HG03521 (cell line): ENCODE measurements around the gene RUVBL2.

ENCODE experiments used
- ATAC-seq: cut with Tn5 transposase; IDR thresholded peaks from one replicate; pipeline ENCODE4 v1.9.1; 2021; ENCODE audit warnings: mild to moderate bottlenecking, moderate library complexity; ENCODE audit not compliant: unreplicated experiment

RUVBL2 gene

DNA sequence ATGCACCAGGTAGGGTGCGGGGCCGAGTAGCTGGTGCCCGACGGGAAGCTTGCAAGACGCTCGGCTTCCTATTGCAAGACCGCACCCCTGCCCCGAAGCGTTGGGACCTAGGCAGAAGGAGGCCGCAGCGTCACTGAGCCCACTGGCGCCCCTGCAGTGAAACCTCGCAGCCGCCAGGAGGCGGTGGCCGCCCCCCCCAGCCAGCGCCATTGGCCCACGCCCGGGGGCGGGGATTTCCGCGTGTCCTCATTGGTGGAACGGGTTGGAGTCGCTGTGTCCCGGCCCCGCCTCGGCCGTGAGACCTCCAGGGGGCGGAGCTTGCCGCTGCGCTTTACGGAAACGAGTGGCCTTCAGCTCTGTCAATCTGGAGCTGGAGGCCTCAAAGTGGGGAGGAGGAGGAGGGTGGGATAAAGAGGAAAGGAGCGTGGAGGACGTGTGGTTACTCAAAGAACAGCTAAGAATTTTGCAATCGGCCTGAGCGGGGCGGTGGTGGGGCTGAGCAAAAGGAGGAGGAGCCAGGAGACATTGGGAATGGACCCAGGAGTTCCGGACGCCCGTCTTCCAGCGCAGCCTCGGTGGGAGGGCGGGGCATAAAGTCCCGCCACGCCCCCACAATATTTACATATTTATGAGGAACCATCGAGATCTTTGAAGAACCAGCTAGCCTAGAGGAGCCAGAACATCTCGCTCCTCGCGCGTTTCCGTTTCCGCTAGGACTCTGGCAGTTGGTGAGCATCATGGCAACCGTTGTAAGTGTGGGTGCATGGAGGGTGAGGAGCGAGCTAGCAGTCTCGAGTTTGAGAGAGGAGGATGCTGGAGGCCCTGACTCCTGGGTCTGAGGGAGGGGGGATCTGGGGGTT lies at the start of gene RUVBL2, which contains the start of gene GYS1:
Gene RUVBL2 (plus strand): TSS at position 713 of the 860 bp plus-strand sequence. CDS start 25 bp downstream, at position 738.
Gene GYS1 (minus strand): TSS at position 135 of the 860 bp plus-strand sequence. CDS start 197 bp downstream, outside the sequence.
- ATAC-seq, result peak; percentile 85

DNA sequence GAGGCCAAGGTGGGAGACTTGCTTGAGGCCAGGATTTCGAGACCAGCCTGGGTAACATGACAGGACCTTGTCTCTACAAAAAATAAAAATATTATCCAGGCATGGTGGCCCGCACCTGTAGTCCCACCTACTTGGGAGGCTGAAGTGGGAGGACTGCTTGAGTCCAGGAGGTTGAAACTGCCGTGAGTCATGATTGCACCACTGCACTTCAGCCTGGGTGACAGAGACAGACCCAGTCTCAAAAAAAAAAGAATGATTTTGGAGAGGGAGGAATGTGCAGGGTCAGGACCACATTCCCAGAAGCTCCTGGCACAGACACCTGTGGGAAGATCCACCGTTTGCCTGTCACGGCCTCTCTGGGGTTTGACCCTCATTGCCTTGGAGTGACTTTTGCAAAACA lies 48.3 kb upstream of the RUVBL2 start:
- no peak for ATAC-seq

DNA sequence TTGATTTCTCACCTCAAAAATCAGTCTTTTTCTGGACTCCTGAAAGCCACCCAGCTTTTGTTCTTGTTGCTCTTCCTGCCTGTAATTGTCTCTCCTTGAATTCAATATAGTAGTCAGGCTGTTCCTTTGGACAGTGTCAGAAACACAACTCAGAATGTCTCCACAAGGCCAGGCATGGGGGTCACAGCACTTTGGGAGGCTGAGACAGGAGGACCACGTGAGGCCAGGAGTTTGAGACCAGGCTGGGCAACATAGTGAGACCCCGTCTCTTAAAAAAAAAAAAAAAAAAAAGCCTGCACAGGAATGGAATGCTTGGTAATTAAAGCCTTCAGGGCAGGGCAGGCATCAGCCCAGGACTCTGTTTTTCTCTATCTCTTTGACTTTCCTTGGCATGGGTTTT lies 47.9 kb upstream of the RUVBL2 start:
- no peak for ATAC-seq

DNA sequence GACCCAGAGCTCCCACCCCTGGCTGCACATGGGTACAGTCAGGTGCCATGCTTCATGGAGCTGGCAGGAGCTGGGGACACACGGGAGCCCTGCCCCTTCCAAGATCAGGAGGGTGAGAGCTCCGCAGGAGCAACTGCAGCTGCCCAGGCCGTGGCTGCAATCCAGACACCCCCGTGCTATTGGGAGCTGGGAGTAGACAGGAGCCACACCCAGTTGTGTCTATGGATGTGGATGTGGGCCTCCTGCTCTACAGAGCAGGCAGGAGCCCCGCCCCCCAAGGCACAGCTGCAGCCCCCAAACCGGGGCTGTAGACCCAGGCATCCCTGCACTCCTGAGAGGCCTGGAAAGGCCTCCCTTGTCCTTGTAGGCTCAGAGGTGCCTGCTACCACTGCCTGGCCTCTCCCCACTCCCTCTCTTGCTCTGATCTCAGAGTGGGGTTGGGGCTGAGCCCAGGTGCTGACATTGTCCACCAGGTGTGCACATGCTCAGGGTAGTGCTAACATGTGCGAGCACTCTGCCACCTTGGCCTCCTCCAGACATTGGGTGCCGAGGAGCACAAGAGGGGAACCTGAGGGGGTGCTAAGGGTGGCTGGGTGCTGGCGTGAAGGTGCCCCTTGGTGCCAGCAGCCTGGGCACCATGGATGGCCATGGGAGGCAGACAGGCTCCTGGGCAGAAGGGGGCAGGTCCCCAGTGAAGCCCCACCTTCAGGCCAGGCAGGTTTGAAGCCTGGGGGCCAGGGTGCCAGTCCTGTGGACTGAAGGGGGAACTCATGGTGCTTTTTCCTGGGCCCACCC lies 47.0 kb upstream of the RUVBL2 start:
- no peak for ATAC-seq

DNA sequence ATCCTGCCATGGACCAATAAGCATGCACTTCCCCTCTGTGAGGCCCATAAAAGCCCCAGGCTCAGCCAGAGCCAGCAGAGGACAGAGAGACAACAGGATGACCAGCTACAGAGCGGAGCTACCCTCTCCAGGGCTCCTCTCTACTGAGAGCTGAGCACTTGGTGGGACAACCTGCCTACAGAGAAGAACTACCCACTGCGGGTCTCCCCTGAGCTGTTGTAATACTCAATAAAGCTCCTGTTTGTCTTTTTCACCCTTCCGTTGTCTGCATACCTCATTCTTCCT lies 46.5 kb upstream of the RUVBL2 start:
- ATAC-seq, result no peak

DNA sequence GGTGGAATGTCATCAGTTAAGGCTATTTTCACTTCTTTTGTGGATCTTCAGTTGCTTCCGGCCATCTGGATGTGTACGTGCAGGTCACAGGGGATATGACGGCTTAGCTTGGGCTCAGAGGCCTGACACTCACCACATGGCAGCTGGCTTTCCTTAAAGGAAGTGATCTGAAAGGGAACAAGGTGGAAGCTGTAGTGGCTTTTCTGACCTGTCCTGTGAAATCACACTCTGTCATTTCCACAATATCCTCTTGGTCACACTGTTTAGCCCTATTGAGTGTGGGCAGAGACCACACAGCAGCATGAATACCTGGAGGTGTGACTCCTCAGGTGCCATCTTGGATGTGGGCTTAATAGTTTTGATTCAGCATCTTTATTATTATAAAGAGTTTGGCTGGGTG lies 43.5 kb upstream of the RUVBL2 start:
- ATAC-seq, result no peak

DNA sequence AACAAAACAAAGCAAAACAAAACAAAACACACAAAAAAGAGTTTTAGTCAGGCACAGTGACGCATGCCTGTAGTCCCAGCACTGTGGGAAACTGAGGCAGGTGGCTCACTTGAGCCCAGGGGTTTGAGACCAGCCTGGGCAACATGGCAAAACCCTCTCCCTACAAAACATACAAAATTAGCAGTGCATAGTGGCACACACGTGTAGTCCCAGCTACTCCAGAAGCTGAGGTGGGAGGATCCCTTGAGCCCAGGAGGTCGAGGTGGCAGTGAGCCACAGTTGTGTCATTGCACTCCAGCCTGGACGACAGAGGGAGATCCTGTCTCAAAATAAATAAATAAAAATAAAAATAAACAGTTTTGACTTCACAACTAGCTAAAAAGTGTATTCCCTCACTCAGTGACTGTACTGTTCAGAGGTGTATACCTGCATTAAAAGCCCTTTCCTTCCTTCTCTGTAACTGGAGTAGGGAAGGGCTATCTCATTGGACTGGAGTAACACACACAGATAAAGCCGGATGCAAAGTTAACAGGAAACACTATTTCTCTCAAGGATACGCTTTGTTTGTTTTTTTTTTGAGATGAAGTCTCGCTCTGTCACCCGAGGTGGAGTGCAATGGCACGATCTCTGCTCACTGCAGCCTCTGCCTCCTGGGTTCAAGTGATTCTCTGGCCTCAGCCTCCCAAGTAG lies 42.7 kb upstream of the RUVBL2 start:
- ATAC-seq, result no peak

DNA sequence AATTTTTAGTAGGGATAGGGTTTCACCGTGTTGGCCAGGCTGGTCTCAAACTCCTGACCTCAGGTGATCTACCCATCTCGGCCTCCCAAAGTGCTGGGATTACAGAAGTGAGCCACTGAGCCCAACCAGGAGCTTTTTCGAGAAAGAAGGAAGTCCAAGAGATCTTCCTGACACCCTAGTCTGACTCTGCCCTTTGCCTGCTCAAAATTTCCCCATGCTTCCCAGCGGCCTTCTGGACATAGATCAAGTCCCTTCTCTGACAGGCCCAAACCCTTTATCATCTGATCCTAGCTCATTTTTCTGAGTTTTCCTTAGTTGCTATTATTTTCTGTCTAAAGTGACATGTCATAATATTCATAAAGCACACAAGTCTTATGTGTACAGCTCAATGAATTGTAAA lies 40.5 kb upstream of the RUVBL2 start:
- ATAC-seq, result no peak

DNA sequence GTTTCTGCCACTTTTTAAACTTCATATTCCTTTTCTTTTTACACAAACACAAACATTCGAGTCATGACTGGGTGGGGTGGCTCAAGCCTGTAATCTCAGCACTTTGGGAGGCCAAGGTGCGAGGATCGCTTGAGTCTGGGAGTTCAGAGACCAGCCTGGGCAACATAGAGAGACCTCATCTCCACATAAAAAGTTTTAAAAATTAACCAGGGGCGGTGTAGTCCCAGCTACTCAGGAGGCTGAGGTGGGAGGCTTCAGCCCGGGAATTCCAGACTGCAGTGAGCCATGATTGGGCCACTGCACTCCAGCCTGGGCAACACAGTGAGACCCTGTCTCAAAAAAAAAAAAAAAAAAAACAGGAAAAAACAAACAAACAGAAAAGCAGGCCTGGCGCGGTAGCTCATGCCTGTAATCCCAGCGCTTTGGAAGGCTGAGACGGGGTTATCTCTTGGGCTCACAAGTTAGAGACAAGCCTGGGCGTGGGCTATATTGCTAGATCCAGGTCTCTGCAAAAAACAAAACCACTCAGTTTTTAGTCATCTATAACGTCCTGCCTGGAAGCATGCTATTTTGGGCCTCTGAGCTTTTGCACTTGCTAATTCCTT lies 39.6 kb upstream of the RUVBL2 start:
- no peak for ATAC-seq

DNA sequence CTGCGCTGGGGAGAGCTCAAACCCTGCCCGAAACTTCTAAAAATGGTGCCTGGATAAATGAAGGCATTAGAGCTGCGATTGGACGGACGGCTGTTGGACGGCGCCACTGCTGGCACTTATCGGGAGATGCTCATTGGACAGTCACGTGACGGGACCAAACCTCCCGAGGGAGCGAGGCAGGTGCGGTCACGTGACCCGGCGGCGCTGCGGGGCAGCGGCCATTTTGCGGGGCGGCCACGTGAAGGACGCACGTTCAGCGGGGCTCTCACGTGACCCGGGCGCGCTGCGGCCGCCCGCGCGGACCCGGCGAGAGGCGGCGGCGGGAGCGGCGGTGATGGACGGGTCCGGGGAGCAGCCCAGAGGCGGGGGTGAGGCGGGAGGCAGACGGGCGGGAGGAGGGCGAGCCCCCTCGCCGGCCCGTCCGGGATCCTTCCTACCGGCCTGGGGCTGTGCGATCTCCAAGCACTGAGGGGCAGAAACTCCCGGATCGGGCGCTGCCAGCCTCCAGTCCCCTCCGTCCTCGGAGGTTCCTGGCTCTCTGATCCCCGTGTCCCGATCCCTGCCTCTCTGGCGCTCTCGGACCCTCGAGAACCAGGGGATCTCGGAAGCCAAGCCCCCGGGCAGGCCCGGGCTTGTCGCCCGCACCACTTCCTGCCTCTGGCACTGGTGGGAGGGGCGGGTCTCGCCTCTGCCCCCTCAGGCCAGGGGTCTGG lies 38.9 kb upstream of the RUVBL2 start, which contains the start of gene BAX:
Gene BAX (plus strand): TSS at position 281 of the 713 bp plus-strand sequence. CDS start 54 bp downstream, at position 335.
- ATAC-seq, result peak; percentile 97

DNA sequence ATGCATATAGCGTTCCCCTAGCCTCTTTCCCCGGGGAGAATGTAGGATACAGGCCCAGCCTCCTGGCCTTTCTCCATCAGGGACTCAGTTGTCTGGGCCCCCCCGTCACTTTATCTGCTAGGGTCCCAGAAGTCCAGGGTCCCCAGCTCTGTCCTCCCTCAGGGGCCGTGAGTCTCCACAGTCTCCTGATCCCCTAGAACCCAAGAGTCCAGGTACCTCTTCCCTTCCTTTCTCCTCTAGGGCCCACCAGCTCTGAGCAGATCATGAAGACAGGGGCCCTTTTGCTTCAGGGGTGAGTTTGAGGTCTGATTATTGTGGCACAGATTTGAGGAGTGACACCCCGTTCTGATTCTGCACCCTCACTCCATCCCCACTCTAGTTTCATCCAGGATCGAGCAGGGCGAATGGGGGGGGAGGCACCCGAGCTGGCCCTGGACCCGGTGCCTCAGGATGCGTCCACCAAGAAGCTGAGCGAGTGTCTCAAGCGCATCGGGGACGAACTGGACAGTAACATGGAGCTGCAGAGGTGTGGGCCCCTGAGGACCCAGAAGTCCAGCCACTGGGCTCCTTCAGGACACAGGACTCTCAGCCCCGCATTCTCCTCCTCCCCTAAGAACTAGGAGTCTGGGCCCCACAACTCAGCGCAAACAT lies 38.3 kb upstream of the RUVBL2 start:
- ATAC-seq, result no peak

DNA sequence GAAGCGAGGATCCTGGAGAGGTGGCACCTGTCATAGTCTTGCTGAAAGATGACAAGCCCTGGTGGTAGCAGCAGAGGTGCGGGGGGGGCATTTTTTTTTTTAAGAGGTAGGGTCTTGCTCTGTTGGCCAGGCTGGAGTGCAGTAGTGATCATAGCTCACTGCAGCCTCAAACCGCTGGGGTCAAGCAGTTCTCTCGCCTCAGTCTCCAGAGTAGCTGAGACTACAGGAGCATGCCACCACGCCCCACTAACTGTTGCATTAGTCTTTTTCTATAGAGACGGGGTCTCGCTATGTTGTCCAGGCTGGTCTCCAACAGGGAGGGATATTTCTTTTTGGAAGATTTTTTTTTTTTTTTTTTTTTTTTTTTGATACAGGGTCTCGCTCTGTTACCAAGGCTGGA lies 35.7 kb upstream of the RUVBL2 start:
- no peak for ATAC-seq

DNA sequence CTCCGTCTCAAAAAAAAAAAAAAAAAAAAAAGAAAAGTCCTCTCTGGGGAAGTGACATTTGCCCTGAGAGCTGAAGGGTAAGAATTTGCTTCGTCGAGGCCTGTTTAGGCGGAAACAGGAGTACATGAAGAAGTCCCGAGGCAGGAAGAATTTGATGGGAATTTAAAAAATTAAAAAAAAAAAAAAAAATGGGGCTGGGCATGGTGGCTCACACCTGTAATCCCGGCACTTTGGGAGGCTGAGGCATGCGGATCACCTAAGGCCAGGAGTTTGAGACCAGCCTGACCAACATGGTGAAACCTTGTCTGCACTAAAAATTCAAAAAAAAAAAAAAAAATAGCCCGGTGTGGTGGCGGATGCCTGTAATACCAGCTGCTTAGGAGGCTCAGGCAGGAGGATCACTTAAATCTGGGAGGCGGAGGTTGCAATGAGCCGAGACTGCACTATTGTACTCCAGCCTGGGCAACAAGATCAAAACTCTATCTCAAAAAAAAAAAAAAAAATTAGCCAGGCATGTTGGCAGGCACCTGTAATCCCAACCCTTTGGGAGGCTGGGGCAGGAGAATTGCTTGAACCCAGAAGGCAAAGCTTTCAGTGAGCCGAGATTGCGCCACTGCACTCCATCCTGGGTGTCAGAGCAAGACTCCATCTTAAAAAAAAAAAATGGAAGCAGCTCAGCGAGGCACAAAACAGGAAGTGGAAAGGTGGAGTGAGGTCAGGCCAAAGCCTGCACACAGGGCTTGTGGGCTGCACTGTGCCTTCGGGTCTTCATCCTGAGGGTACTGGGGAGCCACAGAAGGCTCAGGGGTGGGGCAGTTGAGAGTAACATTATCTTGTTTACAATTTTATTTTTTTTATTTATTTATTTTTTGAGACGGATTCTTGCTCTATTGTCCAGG lies 34.1 kb upstream of the RUVBL2 start:
- ATAC-seq, result no peak

DNA sequence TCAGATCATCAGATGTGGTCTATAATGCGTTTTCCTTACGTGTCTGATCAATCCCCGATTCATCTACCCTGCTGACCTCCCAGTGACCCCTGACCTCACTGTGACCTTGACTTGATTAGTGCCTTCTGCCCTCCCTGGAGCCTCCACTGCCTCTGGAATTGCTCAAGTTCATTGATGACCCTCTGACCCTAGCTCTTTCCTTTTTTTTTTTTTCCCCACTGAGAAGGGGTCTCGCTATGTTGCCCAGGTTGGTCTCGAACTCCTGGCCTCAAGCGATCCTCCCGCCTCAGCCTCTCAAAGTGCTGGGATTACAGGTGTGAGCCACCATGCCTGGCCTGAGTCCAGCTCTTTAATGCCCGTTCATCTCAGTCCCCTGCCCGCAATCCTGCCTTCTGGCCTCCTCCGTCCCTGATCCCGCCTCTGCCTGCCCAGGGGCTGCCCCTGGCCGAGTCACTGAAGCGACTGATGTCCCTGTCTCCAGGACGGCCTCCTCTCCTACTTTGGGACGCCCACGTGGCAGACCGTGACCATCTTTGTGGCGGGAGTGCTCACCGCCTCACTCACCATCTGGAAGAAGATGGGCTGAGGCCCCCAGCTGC lies 32.5 kb upstream of the RUVBL2 start:
- no peak for ATAC-seq

DNA sequence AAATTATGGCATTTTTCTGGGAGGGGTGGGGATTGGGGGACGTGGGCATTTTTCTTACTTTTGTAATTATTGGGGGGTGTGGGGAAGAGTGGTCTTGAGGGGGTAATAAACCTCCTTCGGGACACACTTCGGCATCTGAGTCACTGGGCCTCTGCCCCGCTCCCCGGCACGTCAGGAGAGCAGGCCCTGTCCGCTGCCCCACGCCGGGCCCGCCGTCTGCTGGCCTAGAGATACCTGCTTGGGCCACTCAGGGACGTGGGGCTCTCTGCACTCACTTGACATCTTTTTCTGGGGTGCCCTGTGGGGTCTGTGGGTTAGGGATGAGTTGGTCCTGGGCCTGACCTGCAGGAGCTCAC lies 32.0 kb upstream of the RUVBL2 start:
- ATAC-seq, result no peak

DNA sequence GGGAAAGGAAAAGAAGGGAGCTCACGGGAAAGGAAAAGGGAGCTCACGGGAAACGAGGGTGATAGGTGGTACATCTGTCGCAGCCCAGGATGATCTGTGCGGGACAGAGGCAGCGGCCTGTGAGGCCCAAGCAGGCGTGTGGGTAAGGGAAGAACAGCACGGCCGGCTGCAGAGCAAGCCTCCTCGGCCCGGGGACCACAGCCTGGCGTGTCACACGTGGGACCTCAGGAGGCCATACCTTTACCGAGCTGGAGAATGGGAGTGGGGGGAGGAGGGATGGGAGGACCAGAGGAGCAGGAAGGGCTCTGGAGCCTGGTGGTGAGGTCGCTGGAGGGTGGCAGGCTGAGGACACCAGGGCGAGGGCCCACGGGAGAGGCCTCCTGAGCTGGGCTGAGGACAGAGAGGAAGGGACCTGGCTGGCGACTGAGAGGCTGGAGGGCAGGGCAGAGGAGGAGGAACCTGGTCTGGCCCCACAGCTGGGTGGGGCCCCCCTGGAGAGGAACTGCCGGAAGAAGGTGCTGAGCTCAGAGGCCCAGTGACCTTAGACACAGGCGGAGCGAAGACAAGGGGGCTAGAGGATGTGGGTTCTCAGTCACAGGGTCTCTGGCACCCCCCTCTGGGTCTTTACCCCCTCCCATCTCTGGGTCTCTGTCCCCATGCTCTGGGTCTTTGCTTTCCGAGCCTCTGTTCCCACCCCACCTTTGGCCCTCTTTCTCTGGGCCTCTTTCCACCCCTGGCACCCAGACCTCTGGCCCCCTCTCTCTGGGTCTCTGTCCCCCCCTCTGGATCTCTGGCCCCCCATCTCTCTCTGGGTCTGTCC lies 31.4 kb upstream of the RUVBL2 start:
- no peak for ATAC-seq

DNA sequence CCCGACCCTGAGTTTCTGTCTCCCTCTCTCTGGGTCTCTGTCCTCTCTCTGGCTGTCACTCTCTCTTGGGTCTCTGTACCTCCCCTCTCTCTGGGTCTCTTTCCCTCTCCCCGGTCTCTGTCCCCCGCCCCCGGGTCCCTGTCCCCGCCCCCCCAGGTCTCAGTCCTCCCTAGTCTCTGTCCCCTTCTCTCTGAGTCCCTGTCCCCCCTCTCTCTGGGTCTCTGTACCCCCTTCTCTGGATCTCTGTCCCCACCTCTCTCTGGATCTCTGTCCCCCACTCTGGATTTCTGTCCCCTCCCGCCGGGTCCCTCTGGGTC lies 30.9 kb upstream of the RUVBL2 start:
- no peak for ATAC-seq
